A673 (cell line): ENCODE measurements around the gene SLC23A2. TPM values are rescaled to one million over a fixed set of nuclear protein-coding genes. Genes with fewer than 3 reads are reported as not detected.

Experiments
- BruUV-seq: library from RNA; stranded (reverse); fragments of 400-500 nt; replicated peaks from 2 replicates; lab custom pipeline; 2021; lab: Mats Ljungman, UMichigan
- CTCF ChIA-PET: fragments of 300-600 bp; sonication (Branson Sonifier 250); formaldehyde crosslinking; loops from one replicate; lab custom pipeline; 2022; ENCODE audit warnings: antibody characterized with exemption; lab: Charles Lee
- POLR2A ChIA-PET: fragments of 300-600 bp; sonication (Branson Sonifier 250); formaldehyde crosslinking; loops from one replicate; lab custom pipeline; 2022; ENCODE audit warnings: antibody characterized with exemption; ENCODE audit not compliant: low non-redundant PET; lab: Charles Lee
- DNase-seq: peaks from one replicate; pipeline ENCODE4 v3.0.0-alpha.2; 2015; ENCODE audit warnings: low spot score
- H3K27ac ChIP-seq: fragments of 200-600 bp; sonication (generic); 2 replicates; pipeline ENCODE4 v1.5.1; 2016; ENCODE audit warnings: mixed run types, low read depth, mild to moderate bottlenecking, mixed read lengths, antibody characterized with exemption, low read length; ENCODE audit not compliant: poor library complexity, severe bottlenecking
- H3K27me3 ChIP-seq: fragments of 200-600 bp; sonication (generic); replicated peaks from 2 replicates; pipeline ENCODE4 v1.6.1; 2017; ENCODE audit warnings: mixed run types, low read depth, mild to moderate bottlenecking, mixed read lengths, antibody characterized with exemption, low read length; ENCODE audit not compliant: insufficient read depth, poor library complexity
- H3K36me3 ChIP-seq: fragments of 200-600 bp; sonication (generic); 2 replicates; pipeline ENCODE4 v1.6.1; 2016; ENCODE audit warnings: mixed run types, mild to moderate bottlenecking, mixed read lengths, antibody characterized with exemption, low read length; ENCODE audit not compliant: insufficient read depth, poor library complexity, severe bottlenecking
- H3K4me1 ChIP-seq: fragments of 200-600 bp; sonication (generic); 2 replicates; pipeline ENCODE4 v1.6.1; 2017; ENCODE audit warnings: mixed run types, mild to moderate bottlenecking, mixed read lengths, antibody characterized with exemption, low read length; ENCODE audit not compliant: insufficient read depth, poor library complexity, severe bottlenecking
- H3K4me3 ChIP-seq: fragments of 200-600 bp; sonication (generic); 2 replicates; pipeline ENCODE4 v1.5.1; 2016; ENCODE audit warnings: low read depth, mixed run types, mild to moderate bottlenecking, mixed read lengths, low read length; ENCODE audit not compliant: poor library complexity, severe bottlenecking
- H3K9me3 ChIP-seq: fragments of 200-600 bp; sonication (generic); 2 replicates; pipeline ENCODE4 v1.6.1; 2016; ENCODE audit warnings: mixed run types, low read depth, mild to moderate bottlenecking, mixed read lengths, antibody characterized with exemption, low read length; ENCODE audit not compliant: poor library complexity, severe bottlenecking
- EZH2 ChIP-seq: fragments of 200-600 bp; sonication (generic); IDR thresholded peaks from 2 replicates; pipeline ENCODE4 v1.6.1; 2017; ENCODE audit warnings: borderline replicate concordance, low read depth, mild to moderate bottlenecking, mixed read lengths, antibody characterized with exemption, low read length; ENCODE audit not compliant: poor library complexity, severe bottlenecking
- intact Hi-C: fragments of 100-400 bp; cut with micrococcal nuclease; formaldehyde crosslinking; loops from one replicate; pipeline ENCODE4 v1.10.0; 2022; ENCODE audit not compliant: unreplicated experiment
- total RNA-seq: library from RNA; stranded (reverse); gene quantifications from 2 replicates; pipeline ENCODE4 v1.2.3, GENCODE V29; 2021
- TF ChIP-seq, protein P1 (sequence below): fragments of 300-800, 200-600 bp; sonication (generic); conservative IDR thresholded peaks from 2 replicates; pipeline ENCODE4 v1.5.1; 2017; ENCODE audit warnings: low read depth, mild to moderate bottlenecking, antibody characterized with exemption, low read length, moderate library complexity, mixed read lengths

Gene SLC23A2
- total RNA-seq, 1 experiment from 2014 or later, result 29.4 TPM

DNA sequence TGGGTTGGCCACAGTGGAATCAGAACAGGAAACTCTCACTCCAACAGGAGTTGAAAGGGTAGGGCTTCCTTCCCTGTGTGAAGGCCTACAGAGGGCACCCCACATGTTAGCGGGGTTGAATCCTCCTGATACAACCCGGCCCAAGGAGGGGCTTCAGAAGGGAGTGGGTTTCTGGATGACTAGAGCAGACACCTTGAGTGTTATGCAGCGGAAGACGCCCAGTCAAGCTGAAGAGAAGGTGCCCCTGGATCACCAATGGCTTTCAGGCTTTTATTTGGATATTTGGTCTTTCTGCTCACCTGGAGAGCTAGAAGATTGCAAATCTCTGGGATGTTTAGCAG is 146.8 kb downstream of the SLC23A2 start:
- H3K4me1 ChIP-seq, result no peaks in the 10 kb centered on the region
- ChIA-PET CTCF (no interaction called here), POLR2A (interaction anchor here (0.5 kb wide), 1 partner anchor 194 kb away, joined by 3 read pairs; no protein-coding TSS in a partner anchor)
- no peak for TF ChIP-seq EZH2
- TF ChIP-seq, protein P1, sequence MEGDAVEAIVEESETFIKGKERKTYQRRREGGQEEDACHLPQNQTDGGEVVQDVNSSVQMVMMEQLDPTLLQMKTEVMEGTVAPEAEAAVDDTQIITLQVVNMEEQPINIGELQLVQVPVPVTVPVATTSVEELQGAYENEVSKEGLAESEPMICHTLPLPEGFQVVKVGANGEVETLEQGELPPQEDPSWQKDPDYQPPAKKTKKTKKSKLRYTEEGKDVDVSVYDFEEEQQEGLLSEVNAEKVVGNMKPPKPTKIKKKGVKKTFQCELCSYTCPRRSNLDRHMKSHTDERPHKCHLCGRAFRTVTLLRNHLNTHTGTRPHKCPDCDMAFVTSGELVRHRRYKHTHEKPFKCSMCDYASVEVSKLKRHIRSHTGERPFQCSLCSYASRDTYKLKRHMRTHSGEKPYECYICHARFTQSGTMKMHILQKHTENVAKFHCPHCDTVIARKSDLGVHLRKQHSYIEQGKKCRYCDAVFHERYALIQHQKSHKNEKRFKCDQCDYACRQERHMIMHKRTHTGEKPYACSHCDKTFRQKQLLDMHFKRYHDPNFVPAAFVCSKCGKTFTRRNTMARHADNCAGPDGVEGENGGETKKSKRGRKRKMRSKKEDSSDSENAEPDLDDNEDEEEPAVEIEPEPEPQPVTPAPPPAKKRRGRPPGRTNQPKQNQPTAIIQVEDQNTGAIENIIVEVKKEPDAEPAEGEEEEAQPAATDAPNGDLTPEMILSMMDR, result no peak
- H3K27ac ChIP-seq, result no peak overlapping the region
- intact Hi-C loops, result no loop called here
- no peak for DNase-seq
- no peak overlapping the region for H3K4me3 ChIP-seq
- H3K36me3 ChIP-seq, result peaks cover 17% of the 10 kb centered on the region
- no TSS peak for BruUV-seq
- H3K27me3 ChIP-seq, result no peaks in the 10 kb centered on the region
- H3K9me3 ChIP-seq, result no peaks in the 10 kb centered on the region

DNA sequence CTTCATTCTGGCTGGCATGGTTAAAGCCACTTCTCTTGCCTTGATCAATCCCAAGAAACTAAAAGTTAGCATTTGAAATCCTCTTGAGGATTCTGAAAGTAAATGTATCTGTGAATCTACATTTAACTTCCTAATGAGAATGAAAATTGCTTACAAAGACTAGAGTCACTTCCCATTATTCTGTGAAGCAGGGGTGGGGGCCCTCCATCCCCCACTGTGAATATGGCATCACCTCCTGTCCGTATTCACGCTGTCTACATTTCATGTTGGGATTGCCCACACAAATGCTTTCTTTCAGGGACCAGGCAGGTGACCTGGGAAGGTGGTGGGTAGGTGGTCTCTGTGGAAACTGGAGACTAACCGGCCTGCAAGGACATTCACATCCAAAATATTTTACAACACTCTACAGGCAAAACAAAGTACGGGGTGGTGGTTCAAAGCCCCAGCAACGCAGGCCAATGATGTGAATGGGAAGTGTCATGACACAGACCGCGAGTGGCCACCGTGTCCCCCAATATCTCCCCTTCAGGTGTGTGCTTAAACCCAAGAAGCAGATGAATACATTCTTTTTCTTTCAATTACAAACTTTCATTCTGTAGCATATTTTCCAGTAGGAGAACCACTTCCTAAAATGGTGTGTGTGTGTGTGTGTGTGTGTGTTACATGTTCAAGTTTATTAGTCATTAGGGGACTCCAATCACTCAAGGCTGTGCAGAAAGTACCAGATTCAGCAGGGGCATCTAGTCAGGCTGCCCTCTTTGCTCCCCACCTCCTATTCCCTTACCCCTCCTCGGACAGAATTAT is 147.4 kb downstream of the SLC23A2 start:
- no peaks in the 10 kb centered on the region for H3K4me1 ChIP-seq
- ChIA-PET POLR2A (interaction anchor here (0.5 kb wide), 1 partner anchor 194 kb away, joined by 3 read pairs; no protein-coding TSS in a partner anchor), CTCF (no interaction called here)
- no peak for DNase-seq
- TF ChIP-seq EZH2, result no peak
- TF ChIP-seq, protein P1, result no peak
- intact Hi-C loops, result no loop called here
- H3K9me3 ChIP-seq, result no peaks in the 10 kb centered on the region
- no peak overlapping the region for H3K27ac ChIP-seq
- H3K36me3 ChIP-seq, result peaks cover 12% of the 10 kb centered on the region
- H3K27me3 ChIP-seq, result no peaks in the 10 kb centered on the region
- no TSS peak for BruUV-seq
- H3K4me3 ChIP-seq, result no peak overlapping the region

GRCh38 chr20:4853004-4853403 is 148.3 kb downstream of the SLC23A2 start:
- CTCF ChIA-PET, result no interaction called here
- no peak overlapping the region for H3K27ac ChIP-seq
- no peaks in the 10 kb centered on the region for H3K9me3 ChIP-seq
- no peak for DNase-seq
- no peaks in the 10 kb centered on the region for H3K4me1 ChIP-seq
- TF ChIP-seq, protein P1, result no peak
- TF ChIP-seq EZH2, result no peak
- POLR2A ChIA-PET, result no interaction called here
- no peak overlapping the region for H3K4me3 ChIP-seq
- no peaks in the 10 kb centered on the region for H3K27me3 ChIP-seq
- intact Hi-C loops, result no loop called here
- peaks cover 8% of the 10 kb centered on the region for H3K36me3 ChIP-seq
- no TSS peak for BruUV-seq
